H4 (cell line): Measurements from ENCODE around the gene FAM124B. TPM values are rescaled to one million over a fixed set of nuclear protein-coding genes. Genes with fewer than 3 reads are reported as not detected.
A peak's percentile ranks its signal among the peaks of the same experiment; 100 is the strongest.

Experiments used
- DNase-seq: peaks from one replicate; pipeline ENCODE4 v3.0.0-alpha.2; 2015; ENCODE audit warnings: low spot score
- total RNA-seq: library from RNA; depleted of rRNA; stranded (reverse); fragments of >200 nt; shearing (Covaris generic); gene quantifications from 2 replicates; pipeline ENCODE4 v1.2.3, GENCODE V29; 2014

Gene FAM124B
- total RNA-seq, 1 experiment from 2014 or later: 0.06 TPM

DNA sequence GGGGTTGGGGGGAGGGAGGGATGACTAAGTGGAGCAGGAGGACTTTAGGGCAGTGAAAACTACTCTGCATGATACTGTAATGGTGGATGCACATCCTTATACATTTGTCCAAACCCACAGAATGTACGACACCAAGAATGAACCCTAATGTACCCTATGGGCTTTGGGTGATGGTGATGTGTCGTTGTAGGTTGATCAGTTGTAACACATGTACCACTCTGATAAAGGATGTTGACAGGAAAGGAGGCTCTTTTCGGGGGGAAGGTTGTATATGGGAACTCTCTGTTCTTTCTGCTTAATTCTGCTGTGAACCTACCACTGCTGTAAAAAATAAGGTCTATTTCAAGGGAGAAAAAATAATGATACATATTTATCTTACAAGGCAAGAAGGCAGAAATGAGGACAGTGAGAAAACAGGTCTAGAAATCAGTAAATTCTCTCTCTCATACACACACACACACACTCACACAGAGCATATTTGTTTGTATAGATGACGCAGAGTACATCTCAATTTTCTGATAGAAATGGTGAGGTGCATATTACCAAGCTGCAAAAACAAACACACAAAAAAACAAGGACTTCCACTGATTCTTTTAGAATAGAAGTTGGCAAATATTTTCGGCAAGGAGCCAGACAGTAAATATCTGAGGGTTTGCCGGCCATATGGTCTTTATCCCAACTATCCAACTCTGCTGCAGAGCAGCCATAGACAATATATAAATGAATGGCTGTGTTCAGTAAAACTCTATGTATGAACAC, 20.2 kb downstream of the FAM124B start:
- no peak for DNase-seq

- no peak for DNase-seq
Observed at GRCh38 chr2:224379986-224380385, 21.9 kb downstream of the FAM124B start.

DNA sequence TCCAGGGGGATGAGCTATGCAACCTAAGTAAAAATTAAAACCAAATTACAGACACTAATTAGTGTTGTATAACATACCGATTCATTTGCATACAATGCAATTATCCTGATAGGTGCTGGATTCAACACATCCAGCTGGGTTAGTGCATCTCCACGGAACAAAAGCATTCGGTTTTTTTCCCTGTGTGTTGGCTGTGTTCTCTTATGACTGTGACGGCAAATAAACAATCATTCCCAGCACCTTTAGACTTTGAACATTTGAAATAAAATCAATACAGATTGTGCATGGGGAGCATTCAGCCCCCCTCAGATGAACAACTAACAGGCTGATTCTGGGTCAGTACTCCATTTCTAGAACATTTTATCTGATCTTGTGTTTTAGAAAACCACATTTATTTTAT, 22.7 kb downstream of the FAM124B start:
- DNase-seq: no peak

DNA sequence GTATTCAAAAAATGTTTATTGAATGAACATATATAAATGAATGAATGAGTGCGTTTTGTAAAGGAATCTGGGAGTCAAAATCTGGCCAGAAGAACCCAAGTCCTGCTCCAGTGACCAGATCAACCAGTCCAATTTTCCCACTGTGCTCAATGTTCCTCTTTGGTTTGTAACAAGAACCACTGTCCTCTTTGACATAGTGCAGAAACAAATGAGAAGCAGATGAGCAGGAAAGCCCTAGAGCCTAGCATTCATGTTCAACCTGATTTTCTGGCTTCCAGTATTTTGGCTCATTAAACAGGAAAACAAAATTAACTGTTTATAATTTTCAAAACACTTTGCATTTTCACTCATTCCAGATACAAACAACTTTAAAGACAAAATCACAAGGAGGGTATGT, 23.2 kb downstream of the FAM124B start:
- DNase-seq: no peak

DNA sequence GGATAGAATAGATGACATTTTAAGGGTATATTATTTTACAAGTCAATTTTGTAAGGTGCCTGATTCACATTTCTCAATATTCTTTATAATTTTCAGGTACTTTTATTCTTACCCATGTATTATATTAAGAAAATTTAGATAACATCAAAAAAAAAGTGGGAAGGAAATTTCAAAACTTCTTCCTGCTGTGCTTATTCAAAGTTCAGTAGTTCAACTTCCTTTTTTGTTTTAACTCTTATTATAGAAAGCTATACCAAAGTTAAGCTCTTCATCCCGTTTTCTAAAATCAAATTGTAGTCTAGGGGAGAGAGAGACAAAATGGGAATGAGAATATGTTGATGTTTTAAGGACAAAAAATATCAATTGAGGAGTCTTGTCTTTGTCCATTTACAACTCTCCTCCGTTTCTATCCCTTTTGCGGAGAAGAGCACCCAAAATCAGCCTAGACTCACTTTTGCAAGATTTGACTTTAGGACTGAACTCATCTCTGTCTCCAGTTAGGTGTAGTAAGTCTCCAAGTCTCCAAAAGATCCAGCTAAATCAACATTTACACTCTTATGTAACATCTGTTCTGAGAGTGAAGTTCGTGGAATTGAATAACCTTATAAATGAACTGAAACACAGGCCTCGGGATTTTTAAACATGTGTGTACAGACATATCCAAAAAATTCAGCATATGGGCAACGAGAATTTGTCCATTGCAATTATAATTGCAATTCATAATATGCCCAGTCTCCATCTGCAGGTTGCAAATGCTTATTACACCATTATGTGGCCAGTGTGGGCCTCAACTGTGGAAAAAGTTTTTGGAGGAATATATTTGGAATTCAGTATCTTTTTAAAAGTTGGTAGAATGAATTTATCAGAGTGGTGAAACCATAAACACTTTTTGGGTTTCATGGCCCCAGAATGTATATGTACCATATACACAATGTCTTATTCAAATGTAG, 23.9 kb downstream of the FAM124B start:
- no peak for DNase-seq

DNA sequence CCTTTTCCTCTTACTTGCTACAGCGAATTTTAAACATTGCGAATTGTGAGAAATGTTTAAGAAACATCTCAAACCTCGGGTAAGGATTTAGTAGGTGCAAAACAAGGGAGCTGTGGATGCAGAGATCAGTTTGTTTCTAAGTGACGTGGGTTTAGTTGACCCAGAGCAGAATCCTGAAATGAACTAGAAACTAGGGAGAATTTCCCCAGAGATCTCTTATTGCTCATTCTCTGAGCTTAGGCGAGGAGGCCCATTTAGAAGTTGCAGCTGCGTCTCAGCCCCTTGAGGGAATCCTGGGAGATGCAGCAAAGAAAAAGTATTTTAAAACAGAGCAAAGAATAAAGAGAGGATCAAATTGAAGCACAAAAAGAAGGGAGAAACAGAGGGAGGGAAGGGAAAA, 29.3 kb downstream of the FAM124B start:
- no peak for DNase-seq

- DNase-seq: peak; percentile 41
Observed at GRCh38 chr2:224369028-224369632, 32.8 kb downstream of the FAM124B start.

GRCh38 chr2:224366267-224366844, 35.6 kb downstream of the FAM124B start:
- DNase-seq: no peak

- no peak for DNase-seq
Observed at GRCh38 chr2:224365331-224365730, 36.6 kb downstream of the FAM124B start.

- no peak for DNase-seq
Observed at GRCh38 chr2:224363281-224363680, 38.6 kb downstream of the FAM124B start.

- DNase-seq: no peak
Observed at GRCh38 chr2:224362094-224362493, 39.8 kb downstream of the FAM124B start.

DNA sequence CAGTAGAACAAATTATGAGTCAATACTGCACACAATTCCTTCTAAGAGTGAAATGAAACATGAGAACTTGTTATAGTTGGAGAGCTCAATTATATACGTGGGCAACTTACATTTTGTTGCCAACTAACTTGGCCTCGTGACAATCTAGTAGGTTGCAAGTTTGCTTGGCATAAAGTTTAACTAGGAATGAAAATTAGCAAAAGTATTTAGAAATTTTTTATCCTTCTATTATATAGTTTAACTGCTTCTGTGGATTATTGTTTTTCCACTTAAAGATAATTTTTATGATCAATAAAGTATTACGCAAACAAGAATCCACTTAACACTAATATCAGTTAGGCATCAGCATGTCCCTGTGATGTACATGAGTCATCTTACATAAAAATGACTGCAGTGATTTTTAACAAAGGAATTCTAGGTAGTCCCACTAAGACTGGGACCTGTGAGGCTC, 41.1 kb downstream of the FAM124B start:
- DNase-seq: peak; percentile 18

DNA sequence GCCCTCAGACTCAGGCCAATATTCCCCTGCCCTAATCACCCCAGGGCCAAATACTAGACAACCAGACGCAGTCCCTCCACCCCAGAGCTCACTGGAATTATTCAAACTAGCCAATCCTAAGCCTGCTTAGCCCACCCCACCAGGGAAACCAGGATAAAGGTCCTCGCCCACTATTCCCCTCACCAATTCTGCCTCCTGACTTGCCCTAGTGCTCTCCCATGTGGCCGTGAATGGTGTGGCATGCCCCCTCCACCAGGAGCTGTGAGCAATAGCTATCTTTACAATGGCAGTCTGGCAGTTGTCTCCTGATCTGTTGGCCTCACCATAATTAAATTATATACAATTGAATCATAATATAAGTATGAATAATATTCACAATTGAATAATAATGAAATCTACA, 42.3 kb downstream of the FAM124B start:
- DNase-seq: peak; percentile 27

DNA sequence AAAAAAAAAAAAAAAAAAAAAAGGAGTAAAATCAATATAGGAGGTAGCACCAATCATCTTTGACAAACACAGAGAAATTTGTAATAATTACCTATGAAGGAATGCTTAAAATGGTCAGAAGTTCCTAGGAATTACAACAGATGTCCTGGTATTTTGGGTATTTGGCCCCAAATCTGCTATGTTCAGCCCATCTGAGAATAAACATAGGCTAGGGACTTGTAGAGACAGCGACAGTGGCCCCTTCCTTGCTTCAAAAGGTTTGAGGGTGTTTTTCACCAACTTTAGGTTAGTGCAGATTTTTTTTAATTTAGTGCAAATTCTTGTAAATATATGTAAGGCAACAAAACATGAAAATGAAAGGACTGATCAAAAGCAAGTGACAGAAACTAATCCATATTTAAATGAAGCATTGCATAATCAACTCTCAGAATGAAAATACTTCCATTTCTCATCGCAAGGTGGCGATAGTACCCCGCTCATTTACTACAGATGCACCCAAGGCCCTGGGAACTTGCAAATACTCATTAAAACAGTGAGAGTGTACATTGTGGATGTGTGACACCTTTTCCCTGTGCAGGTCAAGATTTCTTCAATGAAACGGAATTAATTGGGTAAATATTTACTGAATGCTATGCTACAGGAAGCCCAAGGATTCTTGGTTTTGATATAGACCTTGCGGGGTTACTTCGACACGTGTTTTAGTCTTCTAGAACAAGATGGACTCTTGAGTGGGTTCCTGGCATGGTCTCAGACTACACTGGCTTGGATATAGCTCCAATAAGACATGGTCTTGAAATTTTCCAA, 44.6 kb downstream of the FAM124B start:
- peak; percentile 48 for DNase-seq

GRCh38 chr2:224354632-224355211, 47.2 kb downstream of the FAM124B start:
- no peak for DNase-seq

DNA sequence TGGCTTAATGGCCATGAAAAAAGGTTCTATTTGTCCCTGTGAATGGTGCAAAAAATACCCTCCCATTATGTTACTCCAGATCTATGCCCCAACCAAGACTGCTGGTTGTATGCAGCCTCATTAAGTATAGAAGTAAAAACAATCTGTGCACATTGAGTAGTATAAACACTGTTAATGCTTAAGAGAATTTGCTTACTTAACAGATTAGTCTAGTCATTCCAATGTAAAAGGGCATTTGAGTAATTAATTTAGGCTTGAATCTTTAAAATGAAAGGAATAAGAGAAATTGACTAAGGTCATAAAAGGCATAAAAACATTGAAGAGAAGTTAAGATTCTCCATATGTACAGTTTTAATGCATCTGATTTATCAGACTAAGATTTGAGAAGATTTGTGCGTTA, 51.2 kb downstream of the FAM124B start:
- no peak for DNase-seq

DNA sequence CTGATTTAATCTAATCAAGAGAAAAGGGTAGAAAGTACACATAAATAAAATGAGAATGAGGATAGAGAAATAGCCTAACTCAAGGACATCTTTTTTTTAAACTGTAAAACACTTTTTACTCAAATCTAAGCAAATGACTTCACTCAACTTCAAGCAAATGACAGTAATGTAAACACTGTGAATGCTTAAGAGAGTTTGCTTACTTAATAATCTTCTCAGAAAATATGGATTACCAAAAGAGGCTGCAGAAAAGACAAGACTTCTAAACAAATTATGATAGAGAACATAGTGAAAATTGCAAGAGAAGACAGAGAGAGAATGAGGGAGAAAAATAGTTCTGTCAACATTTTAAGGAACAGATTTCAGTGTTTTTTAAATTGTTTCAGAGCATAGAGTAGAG, 52.5 kb downstream of the FAM124B start:
- DNase-seq: no peak

GRCh38 chr2:224347176-224348051, 54.5 kb downstream of the FAM124B start:
- no peak for DNase-seq

- DNase-seq: no peak
Observed at GRCh38 chr2:224345492-224345891, 56.4 kb downstream of the FAM124B start.

- DNase-seq: no peak
Observed at GRCh38 chr2:224343226-224343625, 58.7 kb downstream of the FAM124B start.
